ENCODE data around the gene PIK3C2B.

Gene PIK3C2B

DNA sequence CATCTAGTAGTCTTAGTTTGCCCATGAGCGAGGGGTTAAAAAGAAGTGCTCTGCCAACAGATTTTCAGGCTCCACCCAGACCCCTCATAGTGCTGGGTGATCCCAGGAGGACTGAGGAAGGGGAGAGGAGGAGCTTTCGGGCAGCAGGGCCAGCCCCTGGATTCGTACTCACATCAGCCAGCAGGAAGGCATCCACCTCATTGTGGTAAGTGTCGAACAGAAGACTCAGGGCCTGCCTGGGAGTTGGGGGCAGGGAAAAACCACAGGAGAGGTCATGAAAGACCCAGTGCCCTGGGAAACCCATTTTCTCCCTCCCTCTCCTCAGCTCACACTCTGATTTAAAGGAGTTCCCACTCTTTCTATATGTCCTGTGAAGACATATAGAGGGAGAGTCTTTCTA lies 34.9 kb downstream of the PIK3C2B start:
- DNase-seq = no peak

DNA sequence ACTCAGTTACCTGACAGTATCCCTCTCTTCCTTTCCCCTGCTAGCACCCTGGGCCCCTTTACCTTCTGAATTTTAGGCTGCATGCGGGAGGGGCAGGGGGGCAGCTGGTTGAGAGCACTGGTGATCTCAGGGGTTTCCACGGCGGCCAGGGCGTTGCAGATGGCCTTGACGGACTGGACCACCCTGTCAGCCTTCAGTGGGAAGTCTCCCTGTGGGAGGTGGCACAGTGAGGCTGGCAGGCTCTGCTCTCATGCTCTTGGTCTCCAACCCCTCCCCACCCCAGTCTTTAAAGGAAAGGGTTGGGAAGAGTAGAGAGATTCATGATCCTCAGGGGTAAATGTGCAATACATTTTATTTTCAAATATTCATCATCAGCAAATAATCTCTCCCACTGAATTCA lies 36.9 kb downstream of the PIK3C2B start:
- DNase-seq = no peak

DNA sequence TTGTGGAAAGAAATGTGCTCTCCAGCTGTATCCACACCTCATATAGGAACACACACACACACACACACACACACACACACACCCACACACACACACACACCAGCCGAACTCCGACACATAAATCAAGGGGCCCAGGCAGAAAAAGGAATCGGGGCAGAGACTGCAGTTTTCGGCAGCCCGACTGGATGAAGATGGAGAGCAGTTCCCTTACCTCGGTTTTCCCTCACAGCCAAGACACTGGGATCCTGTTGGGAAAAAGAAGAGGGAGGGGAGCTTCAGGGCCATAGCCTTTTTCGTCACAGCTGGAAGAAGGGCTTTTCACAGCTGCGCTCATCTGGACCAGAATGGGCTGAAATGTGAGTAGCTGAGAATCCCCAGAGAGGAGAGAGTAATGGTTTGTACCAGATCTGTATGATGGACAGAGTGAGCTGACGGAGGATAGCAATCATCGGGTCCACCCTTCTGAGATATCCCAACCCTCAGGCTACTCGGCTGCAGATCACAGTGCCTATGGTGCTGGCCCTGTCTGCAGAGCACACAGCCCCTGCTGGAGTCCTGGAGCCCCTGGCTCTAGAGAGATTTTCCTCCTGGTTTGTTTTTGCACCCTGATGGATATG lies 37.7 kb downstream of the PIK3C2B start:
- no peak for DNase-seq

- DNase-seq = no peak
These were observed 38.8 kb downstream of the PIK3C2B start for GRCh38 chr1:204455831-204456145.

- no peak for DNase-seq
These were observed 39.4 kb downstream of the PIK3C2B start for GRCh38 chr1:204455063-204455830.

DNA sequence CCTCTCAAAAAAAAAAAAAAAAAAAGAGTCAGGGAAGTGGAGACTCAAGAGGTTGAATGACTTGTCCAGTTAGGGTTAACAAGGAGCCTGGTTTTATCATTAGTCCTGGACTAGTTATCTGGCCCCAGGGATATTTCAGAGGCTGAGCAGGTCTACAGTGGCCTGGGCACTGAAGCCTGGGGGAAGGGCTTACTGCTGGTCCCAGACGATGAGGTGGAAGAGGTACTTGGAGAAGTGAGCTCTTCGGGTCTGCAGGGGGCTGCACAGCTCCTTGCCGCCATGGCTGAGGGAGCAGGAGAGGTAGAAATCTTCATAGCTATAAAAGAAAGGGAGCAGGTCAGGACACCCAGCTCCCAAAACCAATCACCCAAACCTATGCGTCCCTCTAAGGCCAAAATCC lies 40.1 kb downstream of the PIK3C2B start:
- DNase-seq = no peak

GRCh38 chr1:204453141-204453772 lies 41.3 kb downstream of the PIK3C2B start:
- peak; percentile 70 for DNase-seq

GRCh38 chr1:204451352-204452124 lies 43.1 kb downstream of the PIK3C2B start:
- DNase-seq = no peak

- DNase-seq = no peak
These were observed 43.9 kb downstream of the PIK3C2B start for GRCh38 chr1:204450461-204451257.

- no peak for DNase-seq
These were observed 44.8 kb downstream of the PIK3C2B start for GRCh38 chr1:204449678-204450280.

- no peak for DNase-seq
These were observed 45.5 kb downstream of the PIK3C2B start for GRCh38 chr1:204448991-204449677.

GRCh38 chr1:204448344-204448964 lies 46.2 kb downstream of the PIK3C2B start:
- DNase-seq = no peak

- no peak for DNase-seq
These were observed 46.9 kb downstream of the PIK3C2B start for GRCh38 chr1:204447736-204448135.

- no peak for DNase-seq
These were observed 47.4 kb downstream of the PIK3C2B start for GRCh38 chr1:204447190-204447589.

DNA sequence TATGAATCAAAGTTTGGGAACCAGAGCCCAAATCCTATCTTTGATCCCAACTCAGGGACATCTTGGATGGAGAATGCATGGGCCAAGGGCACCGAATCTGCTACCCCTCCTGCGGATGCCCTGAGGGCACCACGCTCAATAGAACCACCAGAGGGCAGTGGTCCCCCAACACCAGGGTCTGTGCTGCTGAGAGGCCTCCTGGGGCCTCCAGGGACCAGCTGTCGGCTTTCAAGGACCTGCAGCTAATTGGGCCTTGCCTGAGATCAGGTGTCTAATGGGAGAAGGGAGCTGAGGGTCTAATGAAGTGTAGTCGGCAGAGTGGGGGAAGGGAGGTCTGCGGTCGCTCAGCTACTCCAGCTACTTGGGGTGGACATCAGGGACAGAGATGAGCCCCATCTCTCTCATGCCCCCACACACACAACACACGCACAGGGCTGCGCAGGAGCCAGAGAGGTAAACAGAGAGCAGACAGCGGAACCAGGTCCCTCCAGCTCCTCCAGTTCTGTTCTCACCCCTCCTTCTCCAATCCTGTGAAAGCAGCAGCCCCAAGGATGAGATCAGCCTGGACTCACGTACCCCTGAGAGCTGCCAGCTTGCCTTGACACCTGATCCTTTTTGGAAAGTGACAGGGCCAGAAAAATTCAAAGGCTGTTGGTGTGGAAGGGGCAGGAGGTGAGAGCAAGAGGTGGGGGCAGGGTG lies 48.0 kb downstream of the PIK3C2B start:
- peak; percentile 82 for DNase-seq

GRCh38 chr1:204445860-204446412 lies 48.7 kb downstream of the PIK3C2B start:
- DNase-seq = peak; percentile 85
